CD14-positive monocyte (primary cell): ENCODE measurements around the gene NTRK3. TPM values are rescaled to one million over a fixed set of nuclear protein-coding genes. Genes with fewer than 3 reads are reported as not detected.

Source experiments
- DNase-seq, 3 donors: peaks; one replicate each; pipeline ENCODE4 v3.0.0-alpha.2; 2011 to 2022
- H2AFZ ChIP-seq: 2 replicates; pipeline ENCODE4 v1.6.0; 2012; ENCODE audit warnings: mild to moderate bottlenecking, low read depth, low read length, inconsistent platforms; ENCODE audit not compliant: insufficient read depth, poor library complexity, severe bottlenecking
- H3K27ac ChIP-seq, 2 donors: 1 replicate in 1 of 2; 2 replicates in 1 of 2; pipeline ENCODE4 v1.5.1; 2012 to 2013; ENCODE audit warnings: low read length in 2 of 2, control low read depth in 1 of 2, inconsistent platforms in 1 of 2, low read depth in 1 of 2, mild to moderate bottlenecking in 1 of 2
- H3K27me3 ChIP-seq, 2 donors: one replicate each; pipeline versions ENCODE4 v1.6.0 to v1.6.1; 2011 to 2013; ENCODE audit warnings: low read length in 2 of 2; ENCODE audit not compliant: control insufficient read depth in 2 of 2, insufficient read depth in 2 of 2
- H3K36me3 ChIP-seq, 2 donors: replicated peaks in 1 of 2; 1 replicate in 1 of 2; 2 replicates in 1 of 2; pipeline versions ENCODE4 v1.5.1 to v1.6.1; 2012 to 2013; ENCODE audit warnings: low read length in 2 of 2, control low read depth in 1 of 2, inconsistent platforms in 1 of 2, mild to moderate bottlenecking in 1 of 2; ENCODE audit not compliant: insufficient read depth in 2 of 2, control insufficient read depth in 1 of 2
- H3K4me1 ChIP-seq, 2 donors: 1 replicate in 1 of 2; 2 replicates in 1 of 2; pipeline versions ENCODE4 v1.5.1 to v1.6.1; 2012 to 2013; ENCODE audit warnings: low read length in 2 of 2, control low read depth in 1 of 2, inconsistent platforms in 1 of 2, mild to moderate bottlenecking in 1 of 2, moderate library complexity in 1 of 2; ENCODE audit not compliant: insufficient read depth in 2 of 2, control insufficient read depth in 1 of 2
- H3K4me2 ChIP-seq: replicated peaks from 2 replicates; pipeline ENCODE3; 2012; ENCODE audit warnings: low read length, moderate library complexity, mild to moderate bottlenecking; ENCODE audit not compliant: poor library complexity, severe bottlenecking; ENCODE audit errors: extremely low read depth
- H3K4me3 ChIP-seq, 3 experiments: fragments of 200-600 bp in 1 of 3; sonication (generic) in 1 of 3; replicated peaks in 1 of 3; 1 replicate in 2 of 3; 2 replicates in 1 of 3; pipeline ENCODE4 v1.5.1; 2011 to 2013; ENCODE audit warnings: low read length in 3 of 3, mild to moderate bottlenecking in 3 of 3, control low read depth in 2 of 3, low read depth in 2 of 3, inconsistent platforms in 1 of 3, moderate library complexity in 1 of 3
- H3K79me2 ChIP-seq: 2 replicates; pipeline ENCODE4 v1.6.0; 2012; ENCODE audit warnings: mild to moderate bottlenecking, control low read depth, inconsistent platforms, low read length, moderate library complexity; ENCODE audit not compliant: insufficient read depth
- H3K9ac ChIP-seq: 2 replicates; pipeline ENCODE4 v1.6.0; 2017; ENCODE audit warnings: low read length, mild to moderate bottlenecking; ENCODE audit not compliant: insufficient read depth, poor library complexity, severe bottlenecking
- H3K9me3 ChIP-seq, 2 donors: replicated peaks in 1 of 2; 1 replicate in 1 of 2; 2 replicates in 1 of 2; pipeline versions ENCODE4 v1.5.1 to v1.6.1; 2012 to 2013; ENCODE audit warnings: low read length in 2 of 2, control low read depth in 1 of 2; ENCODE audit not compliant: control insufficient read depth in 1 of 2, insufficient read depth in 1 of 2
- H4K20me1 ChIP-seq: 2 replicates; pipeline ENCODE4 v1.6.0; 2012; ENCODE audit warnings: mild to moderate bottlenecking, low read length, control low read depth, moderate library complexity; ENCODE audit not compliant: insufficient read depth
- H3K27ac Mint-ChIP-seq, 7 donors: one replicate each; pipeline ENCODE4 v1.8.0; 2020; ENCODE audit warnings: mild to moderate bottlenecking in 7 of 7, mixed read lengths in 7 of 7, moderate library complexity in 6 of 7, inconsistent platforms in 2 of 7
- H3K27me3 Mint-ChIP-seq, 3 donors: one replicate each; pipeline ENCODE4 v1.8.0; 2021 to 2022; ENCODE audit warnings: low read depth in 3 of 3, mild to moderate bottlenecking in 3 of 3, mixed read lengths in 3 of 3, moderate library complexity in 3 of 3, inconsistent platforms in 1 of 3
- H3K36me3 Mint-ChIP-seq, 2 donors: one replicate each; pipeline ENCODE4 v1.8.0; 2020; ENCODE audit warnings: mixed read lengths in 2 of 2, inconsistent platforms in 1 of 2, mild to moderate bottlenecking in 1 of 2
- H3K4me1 Mint-ChIP-seq: one replicate; pipeline ENCODE4 v1.8.0; 2020; ENCODE audit warnings: mild to moderate bottlenecking, mixed read lengths
- H3K4me3 Mint-ChIP-seq, 2 donors: one replicate each; pipeline ENCODE4 v1.8.0; 2020; ENCODE audit warnings: mild to moderate bottlenecking in 2 of 2, mixed read lengths in 2 of 2, moderate library complexity in 1 of 2
- H3K9me3 Mint-ChIP-seq, 7 donors: one replicate each; pipeline ENCODE4 v1.8.0; 2020 to 2022; ENCODE audit warnings: mixed read lengths in 7 of 7, mild to moderate bottlenecking in 6 of 7, moderate library complexity in 6 of 7, inconsistent platforms in 2 of 7
- CTCF ChIP-seq: fragments of 200-600 bp; IDR thresholded peaks from one replicate; pipeline ENCODE4 v1.8.0; 2022; ENCODE audit warnings: antibody characterized with exemption, mild to moderate bottlenecking
- WGBS: methylation state at CpG from one replicate; pipeline ENCODE4 v1.1.5; 2013; ENCODE audit warnings: missing lambda C conversion rate; ENCODE audit not compliant: insufficient coverage; 5-methylcytosine and 5-hydroxymethylcytosine counted together
- intact Hi-C, 2 donors: fragments of 100-400 bp; cut with micrococcal nuclease; formaldehyde crosslinking; loops; one replicate each; pipeline versions ENCODE4 v1.15.0 to v1.15.1; 2023
- polyA plus RNA-seq, 3 donors: library from polyadenylated mRNA; depleted of rRNA in 1 of 3; unstranded in 2 of 3; stranded (reverse) in 1 of 3; fragments of 300-500 nt in 2 of 3; fragments of >200 nt in 1 of 3; fragmentation: Illumina TruSeq in 2 of 3; gene quantifications; 1 replicate in 2 of 3; 2 replicates in 1 of 3; pipeline ENCODE4 v1.2.3, GENCODE V29; 2012 to 2021

The NTRK3 gene
- polyA plus RNA-seq, 3 donors: not detected

- H3K4me2 ChIP-seq: no peak overlapping the region
Observed at GRCh38 chr15:88125576-88125975, 131.0 kb downstream of the NTRK3 start.

DNA sequence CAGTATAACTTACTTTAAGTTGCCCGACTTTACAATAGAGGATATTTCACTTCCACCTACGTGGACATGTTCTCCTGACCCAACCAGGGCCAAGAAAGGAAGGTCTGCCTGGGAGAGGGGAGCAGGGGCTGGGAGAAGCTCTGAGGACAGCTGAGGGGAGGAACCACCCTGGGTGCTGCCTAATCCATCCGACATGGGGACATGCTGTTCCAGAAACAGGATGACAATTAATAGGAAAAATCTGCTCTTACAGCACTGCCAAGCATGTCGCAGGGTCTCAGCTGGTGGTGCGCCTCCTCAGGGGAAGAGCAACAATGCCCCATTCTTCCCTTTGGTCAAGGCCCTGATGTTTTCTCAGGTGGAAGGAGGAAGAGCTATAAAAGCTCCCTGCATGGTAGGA lies 132.3 kb downstream of the NTRK3 start:
- no peaks in the 10 kb centered on the region for H4K20me1 ChIP-seq
- H3K27me3 ChIP-seq: no peaks in the 10 kb centered on the region
- H3K36me3 ChIP-seq: no peaks in the 10 kb centered on the region
- 70% methylated on average over 2 of the region's 5 CpGs for WGBS
- no peak overlapping the region for H3K4me2 ChIP-seq
- H3K9ac ChIP-seq: no peak overlapping the region
- no peak overlapping the region for H3K27ac Mint-ChIP-seq
- H3K79me2 ChIP-seq: no peaks in the 10 kb centered on the region
- no peak for DNase-seq
- no peak overlapping the region for H3K4me3 ChIP-seq
- no peaks in the 10 kb centered on the region for H3K4me1 Mint-ChIP-seq
- no peak overlapping the region for H3K4me3 Mint-ChIP-seq
- H3K9me3 Mint-ChIP-seq: peaks cover 1 to 5% (median 2%) of the 10 kb centered on the region in 7 donors
- H3K27ac ChIP-seq: no peak overlapping the region
- H2AFZ ChIP-seq: no peak overlapping the region
- TF ChIP-seq CTCF: no peak
- peaks cover 0 to 5% (median 0%) of the 10 kb centered on the region in 3 donors for H3K27me3 Mint-ChIP-seq
- H3K36me3 Mint-ChIP-seq: no peaks in the 10 kb centered on the region
- no peaks in the 10 kb centered on the region for H3K4me1 ChIP-seq
- H3K9me3 ChIP-seq: peaks cover 3 to 4% of the 10 kb centered on the region in 2 donors
- intact Hi-C loops: no loop called here

More at GRCh38 chr15:88125576-88125975, 131.0 kb downstream of the NTRK3 start:
- Histone ChIP-seq H3K9me3 (peaks cover 3 to 4% of the 10 kb centered on the region in 2 donors), H3K4me1 (no peaks in the 10 kb centered on the region), H4K20me1 (no peaks in the 10 kb centered on the region), H3K36me3 (no peaks in the 10 kb centered on the region), H3K4me3 (no peak overlapping the region), H3K79me2 (no peaks in the 10 kb centered on the region), H3K27me3 (no peaks in the 10 kb centered on the region), H3K9ac (no peak overlapping the region), H3K27ac (no peak overlapping the region), H2AFZ (no peak overlapping the region)
- DNase-seq: no peak
- H3K27ac Mint-ChIP-seq: no peak overlapping the region
- intact Hi-C loops: no loop called here
- H3K4me1 Mint-ChIP-seq: no peaks in the 10 kb centered on the region
- no peaks in the 10 kb centered on the region for H3K36me3 Mint-ChIP-seq
- H3K27me3 Mint-ChIP-seq: peaks cover 0 to 2% (median 0%) of the 10 kb centered on the region in 3 donors
- H3K4me3 Mint-ChIP-seq: no peak overlapping the region
- no peak for TF ChIP-seq CTCF
- H3K9me3 Mint-ChIP-seq: peaks cover 0 to 5% (median 4%) of the 10 kb centered on the region in 7 donors
- 95% methylated on average over 6 of the region's 7 CpGs for WGBS
